GM19351 (cell line): ENCODE measurements around the gene PLEKHA8.
A peak's percentile ranks its signal among the peaks of the same experiment; 100 is the strongest.

Experiments
- ATAC-seq: cut with Tn5 transposase; IDR thresholded peaks from one replicate; pipeline ENCODE4 v1.9.1; 2021; ENCODE audit warnings: mild to moderate bottlenecking, moderate library complexity; ENCODE audit not compliant: unreplicated experiment

PLEKHA8 gene

GRCh38 chr7:30143748-30144251 lies 115.6 kb downstream of the PLEKHA8 start:
- ATAC-seq, result no peak

- ATAC-seq, result no peak
Measured at GRCh38 chr7:30144657-30145306, 116.6 kb downstream of the PLEKHA8 start.

- no peak for ATAC-seq
Measured at GRCh38 chr7:30145426-30145970, 117.3 kb downstream of the PLEKHA8 start.

- no peak for ATAC-seq
Measured at GRCh38 chr7:30146127-30146612, 118.0 kb downstream of the PLEKHA8 start.

GRCh38 chr7:30147223-30147622 lies 119.0 kb downstream of the PLEKHA8 start:
- ATAC-seq, result no peak

GRCh38 chr7:30147785-30148184 lies 119.6 kb downstream of the PLEKHA8 start:
- ATAC-seq, result no peak

GRCh38 chr7:30148426-30148825 lies 120.2 kb downstream of the PLEKHA8 start:
- no peak for ATAC-seq

- no peak for ATAC-seq
Measured at GRCh38 chr7:30148951-30149459, 120.8 kb downstream of the PLEKHA8 start.

- ATAC-seq, result no peak
Measured at GRCh38 chr7:30149640-30150272, 121.5 kb downstream of the PLEKHA8 start.

GRCh38 chr7:30150711-30151110 lies 122.5 kb downstream of the PLEKHA8 start:
- no peak for ATAC-seq

GRCh38 chr7:30154111-30154587 lies 125.9 kb downstream of the PLEKHA8 start:
- no peak for ATAC-seq

- no peak for ATAC-seq
Measured at GRCh38 chr7:30155481-30155880, 127.3 kb downstream of the PLEKHA8 start.

- ATAC-seq, result no peak
Measured at GRCh38 chr7:30157204-30157603, 129.0 kb downstream of the PLEKHA8 start.

- ATAC-seq, result no peak
Measured at GRCh38 chr7:30159163-30159562, 131.0 kb downstream of the PLEKHA8 start.

GRCh38 chr7:30159698-30160143 lies 131.5 kb downstream of the PLEKHA8 start:
- ATAC-seq, result no peak

- no peak for ATAC-seq
Measured at GRCh38 chr7:30160329-30160728, 132.1 kb downstream of the PLEKHA8 start.

- no peak for ATAC-seq
Measured at GRCh38 chr7:30162133-30162532, 133.9 kb downstream of the PLEKHA8 start.

- ATAC-seq, result peak; percentile 25
Measured at GRCh38 chr7:30162622-30163124, 134.5 kb downstream of the PLEKHA8 start.

- ATAC-seq, result peak; percentile 28
Measured at GRCh38 chr7:30163231-30163894, 135.2 kb downstream of the PLEKHA8 start.

- ATAC-seq, result peak; percentile 39
Measured at GRCh38 chr7:30164567-30164966, 136.4 kb downstream of the PLEKHA8 start.

- ATAC-seq, result no peak
Measured at GRCh38 chr7:30165590-30165989, 137.4 kb downstream of the PLEKHA8 start.
